Tibial nerve (tissue), 4 donors: Measurements from ENCODE around the gene PRDM1. TPM values are rescaled to one million over a fixed set of nuclear protein-coding genes. Genes with fewer than 3 reads are reported as not detected.
A peak's percentile ranks its signal among the peaks of the same experiment; 100 is the strongest.

Source experiments
- DNase-seq, 2 donors: peaks; one replicate each; pipeline ENCODE4 v3.0.0-alpha.2; 2019; ENCODE audit warnings: low spot score in 2 of 2
- H3K27ac ChIP-seq, 4 donors: fragments of 200-600 bp; sonication (generic) in 3 of 4; one replicate each; pipeline ENCODE4 v1.5.1; 2017 to 2019; ENCODE audit warnings: mild to moderate bottlenecking in 1 of 4
- H3K27me3 ChIP-seq, 2 donors: fragments of 200-600 bp; sonication (generic) in 1 of 2; one replicate each; pipeline versions ENCODE4 v1.5.1 to v1.6.0; 2017 to 2019
- H3K36me3 ChIP-seq, 3 donors: fragments of 200-600 bp; sonication (generic); one replicate each; pipeline ENCODE4 v1.5.1; 2018 to 2019
- H3K4me1 ChIP-seq, 4 donors: fragments of 200-600 bp; sonication (generic) in 3 of 4; one replicate each; pipeline ENCODE4 v1.5.1; 2017 to 2019
- H3K4me3 ChIP-seq, 4 donors: fragments of 200-600 bp; sonication (generic) in 3 of 4; one replicate each; pipeline ENCODE4 v1.5.1; 2017 to 2019; ENCODE audit warnings: mild to moderate bottlenecking in 1 of 4, moderate library complexity in 1 of 4
- H3K9me3 ChIP-seq, 4 donors: fragments of 200-600 bp; sonication (generic) in 3 of 4; one replicate each; pipeline ENCODE4 v1.5.1; 2017 to 2019
- CTCF ChIP-seq, 5 experiments: fragments of 200-600 bp in 3 of 5; fragments of 450-650 bp in 2 of 5; sonication (generic) in 3 of 5; IDR thresholded peaks; one replicate each; pipeline ENCODE4 v1.5.1; 2016 to 2019; ENCODE audit warnings: antibody characterized with exemption in 5 of 5, mild to moderate bottlenecking in 3 of 5, moderate library complexity in 2 of 5
- EP300 ChIP-seq, 2 donors: sonication (generic); formaldehyde crosslinking; IDR thresholded peaks; one replicate each; pipeline ENCODE4 v1.6.1; 2017; ENCODE audit warnings: antibody characterized with exemption in 2 of 2, mild to moderate bottlenecking in 1 of 2
- POLR2A ChIP-seq, 2 donors: fragments of 450-650 bp; IDR thresholded peaks; one replicate each; pipeline ENCODE4 v1.6.1; 2017; ENCODE audit warnings: antibody characterized with exemption in 2 of 2, mild to moderate bottlenecking in 2 of 2, moderate library complexity in 2 of 2
- WGBS, 2 donors: methylation state at CpG; one replicate each; pipeline ENCODE4 v1.1.5; 2018; 5-methylcytosine and 5-hydroxymethylcytosine counted together
- total RNA-seq, 4 donors: library from RNA; depleted of rRNA; stranded (reverse); fragments of >200 nt; gene quantifications; one replicate each; pipeline ENCODE4 v1.1.0, GENCODE V29; 2016

PRDM1 gene
- total RNA-seq, 4 donors from 2014 or later, result 2.1 to 17.3 (median 5.6) TPM

- Histone ChIP-seq H3K27ac (no peak overlapping the region), H3K4me1 (peaks cover 0 to 33% (median 10%) of the 10 kb centered on the region in 4 donors), H3K36me3 (no peaks in the 10 kb centered on the region), H3K9me3 (no peaks in the 10 kb centered on the region), H3K4me3 (no peak overlapping the region), H3K27me3 (peaks cover 0 to 16% of the 10 kb centered on the region in 2 donors)
- WGBS, 2 donors, result 54 to 59% methylated on average over 6 of the region's 6 CpGs
- TF ChIP-seq CTCF (IDR thresholded peaks at IDR 0.05) (no peak), EP300 (IDR thresholded peaks at IDR 0.05) (no peak), POLR2A (IDR thresholded peaks at IDR 0.05) (no peak)
- DNase-seq, result no peak
Observed at GRCh38 chr6:106082735-106083398, 3.3 kb upstream of the PRDM1 start.

DNA sequence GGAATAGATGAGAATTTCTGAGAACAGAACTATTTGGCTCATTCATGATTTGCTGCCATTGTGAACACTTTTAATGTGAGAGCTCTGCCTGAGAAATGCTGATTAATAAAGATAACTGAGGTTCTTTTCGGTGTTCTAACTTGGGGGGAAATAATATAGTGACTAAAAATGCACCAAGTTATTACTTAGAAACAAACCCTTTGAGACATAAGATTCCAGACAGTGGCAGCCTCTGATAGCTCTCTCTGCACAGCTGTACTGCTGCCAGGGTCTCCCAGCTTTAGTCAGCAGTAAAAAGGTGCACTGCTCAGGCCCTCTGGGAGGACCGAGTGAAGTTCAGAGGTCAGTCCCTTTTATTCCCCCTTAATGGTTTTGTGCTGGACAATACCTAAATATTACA, 2.5 kb upstream of the PRDM1 start:
- H3K36me3 ChIP-seq, result no peaks in the 10 kb centered on the region
- DNase-seq, result no peak
- TF ChIP-seq CTCF (IDR thresholded peaks at IDR 0.05) (no peak), POLR2A (IDR thresholded peaks at IDR 0.05) (no peak)
- H3K9me3 ChIP-seq, result no peaks in the 10 kb centered on the region
- no peak overlapping the region for H3K4me3 ChIP-seq
- peaks cover 0 to 33% (median 10%) of the 10 kb centered on the region in 4 donors for H3K4me1 ChIP-seq
- WGBS, 2 donors, result 71 to 86% methylated on average over 2 of the region's 2 CpGs
- peak overlapping the region in 1 of 4 donors; percentile 75 for H3K27ac ChIP-seq
- H3K27me3 ChIP-seq, result peaks cover 0 to 23% of the 10 kb centered on the region in 2 donors

DNA sequence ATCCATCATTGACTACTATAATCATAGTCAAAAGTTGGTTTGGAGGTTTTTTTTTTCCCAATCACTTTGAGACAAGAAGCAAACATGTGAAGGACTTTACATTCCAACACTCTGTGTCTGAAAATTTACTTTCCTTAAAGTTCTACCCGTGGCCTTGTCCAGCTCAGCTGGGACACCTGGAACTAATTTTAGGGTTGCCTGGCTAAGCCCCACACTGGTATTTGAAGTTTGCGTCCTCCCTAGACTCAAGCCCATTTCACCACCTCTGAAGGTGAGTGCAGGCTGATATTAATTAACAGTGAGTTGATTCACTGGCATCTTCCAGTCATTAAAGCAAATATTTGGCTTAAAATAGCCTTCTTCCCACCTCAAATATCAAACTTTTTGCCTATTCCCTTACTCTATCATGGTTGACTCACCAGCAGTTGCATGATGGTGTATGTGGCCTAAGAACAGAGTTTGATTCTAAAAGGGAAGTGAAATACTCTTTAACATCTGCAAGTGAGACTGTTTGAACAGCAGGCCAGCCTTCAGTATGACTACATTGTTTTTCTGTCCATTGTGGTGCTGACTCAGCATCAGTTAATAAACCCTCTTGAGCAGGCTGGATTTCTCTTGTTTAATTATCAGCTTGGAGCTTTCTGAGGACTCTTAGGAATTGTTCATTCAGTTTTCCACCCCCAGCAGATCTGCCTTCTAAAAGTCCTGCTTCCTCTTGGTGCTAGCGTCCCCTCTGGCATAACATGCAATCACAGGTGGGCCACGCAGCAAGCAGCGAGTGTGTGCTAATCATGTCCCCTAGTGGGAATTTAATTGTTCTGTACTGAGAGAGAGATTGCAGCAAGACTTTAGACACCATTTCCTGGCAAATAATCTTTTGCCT, 1.8 kb upstream of the PRDM1 start:
- Histone ChIP-seq H3K36me3 (no peaks in the 10 kb centered on the region), H3K4me1 (peaks cover 0 to 33% (median 10%) of the 10 kb centered on the region in 4 donors), H3K9me3 (no peaks in the 10 kb centered on the region), H3K27ac (peak overlapping the region in 2 of 4 donors; percentile 73 to 75), H3K4me3 (no peak overlapping the region), H3K27me3 (peaks cover 0 to 23% of the 10 kb centered on the region in 2 donors)
- WGBS, 2 donors, result 67 to 74% methylated on average over 5 of the region's 5 CpGs
- TF ChIP-seq CTCF (IDR thresholded peaks at IDR 0.05) (peak; percentile 14 to 65 (median 42)), EP300 (IDR thresholded peaks at IDR 0.05) (peak in 1 of 2 donors; percentile 60), POLR2A (IDR thresholded peaks at IDR 0.05) (no peak)
- peak in 1 of 2 donors; percentile 48 for DNase-seq

DNA sequence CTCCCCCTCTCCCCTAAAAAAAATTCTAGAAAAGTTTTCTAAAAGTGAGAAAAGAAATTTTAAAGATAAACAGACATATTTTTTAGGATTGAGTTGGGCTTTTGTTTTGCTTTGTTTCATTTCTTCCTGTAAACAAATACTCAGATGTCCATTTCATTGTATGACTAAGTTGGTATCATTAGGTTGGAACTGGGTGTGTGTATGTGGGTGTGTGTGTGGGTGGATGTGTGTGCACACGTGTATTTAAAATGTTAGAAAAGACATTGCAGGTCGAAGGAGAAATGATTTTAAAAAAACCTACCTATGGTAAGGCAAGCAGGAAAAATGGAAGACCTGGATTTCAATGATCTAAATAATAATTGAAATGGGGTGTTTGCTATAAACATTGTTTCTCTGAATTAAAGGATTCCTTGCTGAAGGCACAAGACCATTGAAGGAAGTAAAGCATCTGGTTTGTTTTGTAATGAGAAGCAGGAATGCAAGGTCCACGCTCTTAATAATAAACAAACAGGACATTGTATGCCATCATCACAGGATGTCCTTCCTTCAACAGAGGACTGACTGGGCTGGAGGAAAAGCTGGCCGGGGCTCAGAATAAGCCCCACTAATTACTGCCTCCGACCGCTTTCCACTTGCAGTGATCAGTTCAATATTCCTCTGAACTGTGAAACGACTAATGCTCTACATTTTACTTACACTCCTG, 996 bp upstream of the PRDM1 start:
- peak in 1 of 2 donors; percentile 14 for DNase-seq
- peaks cover 0 to 33% (median 10%) of the 10 kb centered on the region in 4 donors for H3K4me1 ChIP-seq
- H3K4me3 ChIP-seq, result peak overlapping the region in 3 of 4 donors; percentile 37 to 51 (median 51)
- TF ChIP-seq CTCF (IDR thresholded peaks at IDR 0.05) (peak in 1 of 5 experiments; percentile 3), EP300 (IDR thresholded peaks at IDR 0.05) (peak in 1 of 2 donors; percentile 5), POLR2A (IDR thresholded peaks at IDR 0.05) (no peak)
- peaks cover 0 to 23% of the 10 kb centered on the region in 2 donors for H3K27me3 ChIP-seq
- WGBS, 2 donors, result 25 to 35% methylated on average over 7 of the region's 7 CpGs
- H3K9me3 ChIP-seq, result no peaks in the 10 kb centered on the region
- H3K36me3 ChIP-seq, result no peaks in the 10 kb centered on the region
- peak overlapping the region in 3 of 4 donors; percentile 15 to 73 (median 42) for H3K27ac ChIP-seq
